ENCODE data around the gene KNOP1. TPM values are rescaled to one million over a fixed set of nuclear protein-coding genes. Genes with fewer than 3 reads are reported as not detected.
A peak's percentile ranks its signal among the peaks of the same experiment; 100 is the strongest.

KNOP1 gene, protein sequence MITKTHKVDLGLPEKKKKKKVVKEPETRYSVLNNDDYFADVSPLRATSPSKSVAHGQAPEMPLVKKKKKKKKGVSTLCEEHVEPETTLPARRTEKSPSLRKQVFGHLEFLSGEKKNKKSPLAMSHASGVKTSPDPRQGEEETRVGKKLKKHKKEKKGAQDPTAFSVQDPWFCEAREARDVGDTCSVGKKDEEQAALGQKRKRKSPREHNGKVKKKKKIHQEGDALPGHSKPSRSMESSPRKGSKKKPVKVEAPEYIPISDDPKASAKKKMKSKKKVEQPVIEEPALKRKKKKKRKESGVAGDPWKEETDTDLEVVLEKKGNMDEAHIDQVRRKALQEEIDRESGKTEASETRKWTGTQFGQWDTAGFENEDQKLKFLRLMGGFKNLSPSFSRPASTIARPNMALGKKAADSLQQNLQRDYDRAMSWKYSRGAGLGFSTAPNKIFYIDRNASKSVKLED
- total RNA-seq = 46.5 to 48.5 TPM (median 47.4 TPM) in 3 replicates

DNA sequence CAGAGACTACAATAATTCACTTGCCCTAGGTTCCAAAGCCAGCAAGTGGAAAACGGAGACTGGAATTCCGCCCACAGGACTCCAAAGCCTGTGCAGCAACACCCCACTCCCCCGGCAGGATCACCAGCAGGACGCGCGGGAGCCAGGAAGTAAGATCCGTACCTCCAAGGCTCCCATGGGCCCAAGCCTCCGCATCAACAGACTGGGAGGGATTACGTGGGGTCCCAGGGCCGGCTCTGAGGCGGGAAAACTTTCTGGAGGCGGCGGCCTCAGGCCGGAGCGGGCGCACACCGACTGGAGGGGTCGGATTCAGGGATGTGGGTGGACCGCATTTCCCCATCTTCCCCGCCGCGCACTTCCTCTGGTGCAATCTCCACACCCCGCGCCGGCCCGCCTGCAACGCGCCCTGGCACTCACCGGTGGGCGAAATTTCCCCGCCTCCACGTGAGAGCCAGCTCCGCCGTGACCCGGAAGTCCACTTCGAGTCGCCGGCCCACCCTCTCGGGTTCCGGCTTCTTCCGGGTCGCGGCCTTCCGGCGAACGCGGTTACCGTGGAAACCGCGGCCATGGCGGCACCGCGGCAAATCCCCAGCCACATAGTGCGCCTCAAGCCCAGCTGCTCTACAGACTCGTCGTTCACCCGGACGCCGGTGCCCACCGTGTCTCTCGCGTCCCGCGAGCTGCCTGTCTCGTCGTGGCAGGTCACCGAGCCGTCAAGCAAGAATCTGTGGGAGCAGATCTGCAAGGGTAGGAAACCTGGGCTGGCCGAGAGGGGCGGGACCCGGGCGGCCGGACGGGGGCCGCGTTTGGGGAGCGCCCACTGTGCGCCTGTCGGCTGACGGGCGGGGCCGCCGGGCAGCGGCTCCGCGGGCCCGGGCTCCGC, at the start of gene KNOP1, which contains the start of gene IQCK:
Gene KNOP1, minus strand, starts transcription at position 487 of the 883 bp plus-strand sequence. CDS start 3,192 bp downstream, outside the sequence.
Gene IQCK, plus strand, starts transcription at position 531 of the 883 bp plus-strand sequence. Its CDS starts 36 bp downstream, at position 567.
- Mint-ChIP-seq H3K36me3 (peaks cover 17% of the 10 kb centered on the region), H3K9me3 (no peaks in the 10 kb centered on the region), H3K27me3 (ENCODE audit: low read depth) (no peaks in the 10 kb centered on the region), H3K4me1 (peaks cover 27% of the 10 kb centered on the region), H3K27ac (peak within 1 kb of the TSS; percentile 92), H3K4me3 (peak within 1 kb of the TSS; percentile 96)
- TF ChIP-seq CTCF (IDR thresholded peaks at IDR 0.05; ENCODE audit: unreplicated experiment) = no peak
- DNase-seq (ENCODE audit: low spot score in 2 of 2, unreplicated experiment in 2 of 2) = peak; percentile 84 to 90

- DNase-seq (ENCODE audit: low spot score in 2 of 2, unreplicated experiment in 2 of 2) = no peak
- no peak overlapping the region for H3K27ac Mint-ChIP-seq
- H3K9me3 Mint-ChIP-seq = peaks cover 18% of the 10 kb centered on the region
- H3K4me1 Mint-ChIP-seq = no peaks in the 10 kb centered on the region
- H3K4me3 Mint-ChIP-seq = no peak overlapping the region
- no peaks in the 10 kb centered on the region for H3K27me3 Mint-ChIP-seq (ENCODE audit: low read depth)
- peaks cover 18% of the 10 kb centered on the region for H3K36me3 Mint-ChIP-seq
- TF ChIP-seq CTCF (IDR thresholded peaks at IDR 0.05; ENCODE audit: unreplicated experiment) = no peak
Observed at GRCh38 chr16:19767497-19767896, 49.5 kb upstream of the KNOP1 start.

- Mint-ChIP-seq H3K4me3 (no peak overlapping the region), H3K27me3 (ENCODE audit: low read depth) (no peaks in the 10 kb centered on the region), H3K9me3 (peaks cover 18% of the 10 kb centered on the region), H3K27ac (no peak overlapping the region), H3K36me3 (peaks cover 18% of the 10 kb centered on the region), H3K4me1 (no peaks in the 10 kb centered on the region)
- DNase-seq (ENCODE audit: low spot score in 2 of 2, unreplicated experiment in 2 of 2) = no peak
- no peak for TF ChIP-seq CTCF (IDR thresholded peaks at IDR 0.05; ENCODE audit: unreplicated experiment)
Observed at GRCh38 chr16:19766988-19767387, 49.0 kb upstream of the KNOP1 start.

DNA sequence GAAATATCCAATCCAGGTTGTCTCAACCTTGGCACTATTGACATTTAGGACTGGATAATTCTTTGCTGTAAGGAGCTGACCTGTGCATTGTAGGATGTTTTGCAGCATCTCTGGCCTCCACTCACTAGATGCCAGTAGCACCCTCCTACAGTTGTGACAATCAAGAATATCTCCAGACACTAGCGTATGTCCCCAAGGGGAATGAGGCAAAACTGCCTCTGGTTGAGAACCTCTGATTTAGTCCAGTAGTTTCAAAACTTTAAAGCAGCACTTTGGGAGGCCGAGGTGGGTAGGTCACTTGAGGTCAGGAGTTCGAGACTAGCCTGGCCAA, 48.5 kb upstream of the KNOP1 start:
- TF ChIP-seq CTCF (IDR thresholded peaks at IDR 0.05; ENCODE audit: unreplicated experiment) = no peak
- DNase-seq (ENCODE audit: low spot score in 2 of 2, unreplicated experiment in 2 of 2) = no peak
- Mint-ChIP-seq H3K36me3 (peaks cover 18% of the 10 kb centered on the region), H3K4me1 (no peaks in the 10 kb centered on the region), H3K9me3 (peaks cover 18% of the 10 kb centered on the region), H3K27ac (no peak overlapping the region), H3K27me3 (ENCODE audit: low read depth) (no peaks in the 10 kb centered on the region), H3K4me3 (no peak overlapping the region)

GRCh38 chr16:19765860-19766553, 48.0 kb upstream of the KNOP1 start:
- no peak for TF ChIP-seq CTCF (IDR thresholded peaks at IDR 0.05; ENCODE audit: unreplicated experiment)
- no peak for DNase-seq (ENCODE audit: low spot score in 2 of 2, unreplicated experiment in 2 of 2)
- H3K9me3 Mint-ChIP-seq = peaks cover 18% of the 10 kb centered on the region
- H3K27me3 Mint-ChIP-seq (ENCODE audit: low read depth) = no peaks in the 10 kb centered on the region
- H3K36me3 Mint-ChIP-seq = peaks cover 18% of the 10 kb centered on the region
- no peak overlapping the region for H3K4me3 Mint-ChIP-seq
- H3K4me1 Mint-ChIP-seq = no peaks in the 10 kb centered on the region
- no peak overlapping the region for H3K27ac Mint-ChIP-seq
